GM18870 (cell line): ENCODE data around the gene RAB6C.
"Not testable (repeated sequence)": the region's sequence is repeated elsewhere in the genome, so short reads cannot be mapped to it uniquely, and the experiment has no call there.

ENCODE experiments used
- ATAC-seq: cut with Tn5 transposase; IDR thresholded peaks from one replicate; pipeline ENCODE4 v1.9.1; 2021; ENCODE audit warnings: moderate library complexity; ENCODE audit not compliant: unreplicated experiment

Gene RAB6C

GRCh38 chr2:129979629-129980155, at the start of gene RAB6C:
Gene RAB6C, plus strand, starts transcription at chr2:129979666. Its CDS starts 450 bp downstream, at chr2:129980116.
- ATAC-seq = not testable (repeated sequence)

- ATAC-seq = no peak
Measured at GRCh38 chr2:129930451-129930850, 49.0 kb upstream of the RAB6C start.

GRCh38 chr2:129933387-129933786, 46.1 kb upstream of the RAB6C start:
- not testable (repeated sequence) for ATAC-seq

- ATAC-seq = no peak
Measured at GRCh38 chr2:129934044-129934822, 45.2 kb upstream of the RAB6C start.

- no peak for ATAC-seq
Measured at GRCh38 chr2:129935118-129935517, 44.3 kb upstream of the RAB6C start.

GRCh38 chr2:129936334-129936934, 43.0 kb upstream of the RAB6C start:
- no peak for ATAC-seq

GRCh38 chr2:129938850-129939471, 40.5 kb upstream of the RAB6C start:
- ATAC-seq = not testable (repeated sequence)

- not testable (repeated sequence) for ATAC-seq
Measured at GRCh38 chr2:129943456-129943855, 36.0 kb upstream of the RAB6C start.

- no peak for ATAC-seq
Measured at GRCh38 chr2:129945557-129945956, 33.9 kb upstream of the RAB6C start.

- ATAC-seq = not testable (repeated sequence)
Measured at GRCh38 chr2:129947712-129948111, 31.8 kb upstream of the RAB6C start.

GRCh38 chr2:129956171-129956570, 23.3 kb upstream of the RAB6C start:
- ATAC-seq = not testable (repeated sequence)

GRCh38 chr2:129957891-129958290, 21.6 kb upstream of the RAB6C start:
- no peak for ATAC-seq

- not testable (repeated sequence) for ATAC-seq
Measured at GRCh38 chr2:129958736-129959135, 20.7 kb upstream of the RAB6C start.

- not testable (repeated sequence) for ATAC-seq
Measured at GRCh38 chr2:129968605-129969004, 10.9 kb upstream of the RAB6C start.

GRCh38 chr2:129975016-129975774, 4.3 kb upstream of the RAB6C start:
- no peak for ATAC-seq

GRCh38 chr2:129976969-129977368, 2.5 kb upstream of the RAB6C start:
- ATAC-seq = not testable (repeated sequence)

GRCh38 chr2:129977986-129978385, 1.5 kb upstream of the RAB6C start:
- no peak for ATAC-seq

- not testable (repeated sequence) for ATAC-seq
Measured at GRCh38 chr2:129980246-129980645, 780 bp downstream of the RAB6C start.

- not testable (repeated sequence) for ATAC-seq
Measured at GRCh38 chr2:129981689-129982088, 2.2 kb downstream of the RAB6C start.

- no peak for ATAC-seq
Measured at GRCh38 chr2:129984426-129984825, 5.0 kb downstream of the RAB6C start.
